Ammon's horn (tissue), 1 donor: ENCODE data around the gene WDR73.
"Not testable (repeated sequence)": the region's sequence is repeated elsewhere in the genome, so short reads cannot be mapped to it uniquely, and the experiment has no call there.

Experiments used
- DNase-seq: peaks from one replicate; pipeline ENCODE4 v3.0.0-alpha.2; 2016; ENCODE audit warnings: low spot score

Gene WDR73

GRCh38 chr15:84653910-84654688 lies at the start of gene WDR73:
WDR73 (minus strand) TSS chr15:84654283; CDS start chr15:84654274, 9 bp downstream.
- peak; percentile 98 for DNase-seq

GRCh38 chr15:84703808-84704207 lies 49.7 kb upstream of the WDR73 start:
- DNase-seq, result no peak

GRCh38 chr15:84702961-84703482 lies 48.9 kb upstream of the WDR73 start:
- peak; percentile 80 for DNase-seq

- no peak for DNase-seq
These were observed 45.6 kb upstream of the WDR73 start for GRCh38 chr15:84699538-84700191.

- no peak for DNase-seq
These were observed 43.3 kb upstream of the WDR73 start for GRCh38 chr15:84697236-84697990.

GRCh38 chr15:84696757-84697156 lies 42.7 kb upstream of the WDR73 start:
- DNase-seq, result no peak

GRCh38 chr15:84690342-84690741 lies 36.3 kb upstream of the WDR73 start:
- DNase-seq, result no peak

- no peak for DNase-seq
These were observed 35.8 kb upstream of the WDR73 start for GRCh38 chr15:84689858-84690257.

GRCh38 chr15:84686446-84686845 lies 32.4 kb upstream of the WDR73 start:
- DNase-seq, result not testable (repeated sequence)

GRCh38 chr15:84685304-84685703 lies 31.2 kb upstream of the WDR73 start:
- DNase-seq, result peak; percentile 39

GRCh38 chr15:84684092-84684491 lies 30.0 kb upstream of the WDR73 start:
- DNase-seq, result no peak

GRCh38 chr15:84681831-84682230 lies 27.7 kb upstream of the WDR73 start:
- DNase-seq, result no peak

GRCh38 chr15:84671211-84671610 lies 17.1 kb upstream of the WDR73 start:
- no peak for DNase-seq

- peak; percentile 19 for DNase-seq
These were observed 15.6 kb upstream of the WDR73 start for GRCh38 chr15:84669726-84670125.

GRCh38 chr15:84668221-84668982 lies 14.3 kb upstream of the WDR73 start:
- DNase-seq, result no peak

GRCh38 chr15:84666373-84666772 lies 12.3 kb upstream of the WDR73 start:
- DNase-seq, result no peak

GRCh38 chr15:84661001-84661400 lies 6.9 kb upstream of the WDR73 start:
- DNase-seq, result no peak

GRCh38 chr15:84659904-84660781 lies 6.1 kb upstream of the WDR73 start:
- DNase-seq, result no peak

GRCh38 chr15:84658788-84659411 lies 4.8 kb upstream of the WDR73 start:
- no peak for DNase-seq

- DNase-seq, result peak; percentile 57
These were observed 4.2 kb upstream of the WDR73 start, which contains the start of gene NMB for GRCh38 chr15:84658080-84658787. NMB (minus strand) TSS chr15:84658199; CDS start chr15:84658152, 47 bp downstream.
